Liver (tissue), 3 donors: ENCODE data around the gene PNMA8B.

Experiments used
- CTCF ChIP-seq: fragments of 150-350 bp; IDR thresholded peaks from 2 replicates; pipeline ENCODE4 v1.5.1; 2017; ENCODE audit warnings: improper control_type of control experiment, low read depth, low read length; ENCODE audit not compliant: missing input control
- EGR1 ChIP-seq, 2 donors: IDR thresholded peaks; 2 replicates each; pipeline ENCODE4 v1.6.1; 2016 to 2018; ENCODE audit warnings: antibody characterized with exemption in 2 of 2, low read depth in 2 of 2
- GABPA ChIP-seq, 2 donors: IDR thresholded peaks in 1 of 2; conservative IDR thresholded peaks in 1 of 2; 2 replicates each; pipeline ENCODE4 v1.6.1; 2016; ENCODE audit warnings: antibody characterized with exemption in 2 of 2, mild to moderate bottlenecking in 1 of 2, moderate library complexity in 1 of 2
- REST ChIP-seq: IDR thresholded peaks from 2 replicates; pipeline ENCODE4 v1.6.1; 2016; ENCODE audit warnings: antibody characterized with exemption, mild to moderate bottlenecking
- YY1 ChIP-seq: IDR thresholded peaks from 2 replicates; pipeline ENCODE4 v1.6.1; 2016; ENCODE audit warnings: antibody characterized with exemption, mild to moderate bottlenecking
- ZBTB33 ChIP-seq: IDR thresholded peaks from 2 replicates; pipeline ENCODE4 v1.6.1; 2016; ENCODE audit warnings: antibody characterized with exemption
- donor health status: healthy.
- donor health status: healthy.

- no peak for TF ChIP-seq CTCF
- TF ChIP-seq EGR1 (IDR thresholded peaks at IDR 0.05; ENCODE audit: low read depth in 2 of 2) = no peak
- no peak for TF ChIP-seq ZBTB33
- TF ChIP-seq REST = no peak
- no peak for TF ChIP-seq GABPA (IDR thresholded peaks at IDR 0.05 in 1 of 2, conservative IDR thresholded peaks at IDR 0.05 in 1 of 2)
- no peak for TF ChIP-seq YY1
Measured at GRCh38 chr19:46495786-46496099, at the start of gene PNMA8B.
